HUDEP-2 (cell line): ENCODE measurements around the gene INSYN1.
"Not testable (repeated sequence)": the region's sequence is repeated elsewhere in the genome, so short reads cannot be mapped to it uniquely, and the experiment has no call there.

Experiments used
- DNase-seq, 76 experiments: peaks; one replicate each; lab custom pipeline; 2025; ENCODE audit not compliant: unreplicated experiment in 76 of 76; lab: John Stamatoyannopoulos, UW

INSYN1 gene, protein sequence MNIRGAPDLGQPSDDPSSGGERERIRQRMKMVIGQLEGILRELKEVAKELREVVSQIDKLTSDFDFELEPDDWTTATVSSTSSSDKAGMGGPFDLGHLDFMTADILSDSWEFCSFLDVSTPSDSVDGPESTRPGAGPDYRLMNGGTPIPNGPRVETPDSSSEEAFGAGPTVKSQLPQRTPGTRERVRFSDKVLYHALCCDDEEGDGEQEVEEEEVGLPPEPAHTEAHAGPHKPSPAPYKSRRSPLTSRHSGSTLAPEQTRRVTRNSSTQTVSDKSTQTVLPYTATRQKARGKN

GRCh38 chr15:73753250-73754130, at the start of gene INSYN1:
INSYN1 (minus strand) TSS chr15:73753351; CDS start chr15:73751130, 2,221 bp downstream.
- DNase-seq, result no peak

- no peak for DNase-seq
Observed at GRCh38 chr15:73802431-73803041, 49.4 kb upstream of the INSYN1 start.

DNA sequence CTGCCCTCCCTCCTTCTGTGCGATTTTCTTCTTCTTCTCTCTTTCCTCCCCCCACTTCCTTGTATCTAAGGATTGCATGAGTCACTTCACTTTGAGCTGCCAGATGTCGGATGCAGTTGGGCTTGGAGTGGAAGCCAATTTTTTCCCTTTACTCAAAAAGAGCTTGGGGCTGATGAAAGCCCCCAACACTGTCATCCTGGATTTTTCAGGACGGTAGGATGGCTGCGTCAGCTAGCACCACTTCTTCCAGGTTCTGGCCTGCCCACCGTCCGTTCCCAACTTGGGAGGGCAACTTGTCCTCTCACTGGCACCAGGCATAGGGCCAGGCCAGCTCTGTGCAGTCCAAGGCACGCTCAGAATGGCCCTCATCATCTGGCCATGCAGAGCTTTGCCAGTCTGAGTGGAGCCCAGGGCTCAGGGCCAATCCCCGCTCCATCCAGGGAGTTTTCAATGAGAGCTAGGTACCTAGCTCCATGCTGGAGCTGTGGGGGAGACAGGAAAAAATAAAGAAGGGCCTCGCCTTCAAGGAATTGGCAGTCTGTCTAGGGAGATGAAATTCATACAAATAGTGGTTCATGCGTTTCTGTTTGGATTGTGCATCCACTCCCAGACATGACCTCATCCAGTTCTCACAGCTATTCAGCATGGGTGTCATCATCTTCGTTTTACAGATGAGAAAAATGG, 47.7 kb upstream of the INSYN1 start:
- DNase-seq, result no peak

- DNase-seq, result no peak
Observed at GRCh38 chr15:73799466-73799865, 46.3 kb upstream of the INSYN1 start.

GRCh38 chr15:73797366-73798158, 44.4 kb upstream of the INSYN1 start:
- DNase-seq, result no peak

GRCh38 chr15:73796331-73796831, 43.2 kb upstream of the INSYN1 start:
- no peak for DNase-seq

DNA sequence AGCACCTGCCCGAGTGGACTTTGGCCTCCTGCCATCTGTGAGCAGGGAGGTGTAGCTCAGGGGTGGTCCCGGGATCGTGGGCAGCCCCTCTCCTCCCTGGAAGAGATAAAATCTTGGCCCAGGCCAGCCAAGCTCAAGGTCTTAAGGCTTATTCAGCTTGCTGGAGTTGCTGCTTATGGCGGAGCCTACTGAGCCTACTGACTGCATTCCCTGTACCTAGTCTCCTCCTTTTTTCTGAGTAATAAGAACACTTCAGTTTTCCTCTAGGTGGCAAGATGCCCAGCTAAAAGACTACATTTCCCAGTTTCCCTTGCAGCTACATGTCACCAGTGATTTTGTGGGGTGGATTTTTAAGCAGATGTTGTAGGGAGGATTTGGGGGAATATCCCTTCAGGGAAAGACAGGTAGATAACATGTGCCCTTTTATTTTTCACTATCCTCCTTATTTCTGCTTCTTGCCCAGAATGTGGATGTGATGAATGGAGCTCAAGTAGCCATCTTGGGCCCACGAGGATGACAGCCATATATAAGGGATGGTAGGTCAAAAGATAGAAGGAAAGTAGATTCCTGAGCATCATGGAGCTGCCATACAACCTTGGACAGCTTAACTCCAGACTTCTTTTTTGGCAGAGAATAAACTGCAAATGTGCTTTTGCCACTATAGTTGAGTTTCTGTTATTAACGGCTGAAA, 41.4 kb upstream of the INSYN1 start:
- DNase-seq, result no peak

DNA sequence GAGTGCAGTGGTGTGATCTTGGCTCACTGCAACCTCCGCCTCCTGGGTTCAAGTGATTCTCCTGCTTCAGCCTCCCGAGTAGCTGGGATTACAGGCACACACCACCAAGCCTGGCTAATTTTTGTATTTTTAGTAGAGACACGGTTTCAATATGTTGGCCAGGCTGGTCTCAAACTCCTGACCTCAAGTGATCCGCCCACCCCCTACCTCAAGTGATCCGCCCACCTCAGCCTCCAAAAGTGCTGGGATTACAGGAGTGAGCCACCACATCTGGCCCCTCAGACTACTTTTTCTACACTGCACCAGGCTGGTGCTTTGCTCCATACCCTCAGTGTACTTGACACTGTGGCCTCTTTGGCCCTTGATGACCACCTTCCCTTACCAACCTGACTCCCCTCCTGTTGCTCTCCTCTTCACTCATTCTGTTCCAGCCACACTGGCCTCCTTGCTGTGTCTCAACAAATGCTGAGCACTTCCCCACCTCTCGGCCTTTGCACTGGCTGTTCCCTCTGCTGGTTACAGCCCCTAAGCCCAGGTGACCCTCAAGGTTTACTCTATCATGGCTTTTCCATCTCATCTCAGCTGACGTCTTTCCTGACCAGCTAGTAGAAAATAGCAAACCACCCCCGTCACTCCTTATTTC, 39.9 kb upstream of the INSYN1 start:
- DNase-seq, result not testable (repeated sequence)

GRCh38 chr15:73792415-73792814, 39.3 kb upstream of the INSYN1 start:
- no peak for DNase-seq

- DNase-seq, result no peak
Observed at GRCh38 chr15:73789521-73790240, 36.5 kb upstream of the INSYN1 start.

DNA sequence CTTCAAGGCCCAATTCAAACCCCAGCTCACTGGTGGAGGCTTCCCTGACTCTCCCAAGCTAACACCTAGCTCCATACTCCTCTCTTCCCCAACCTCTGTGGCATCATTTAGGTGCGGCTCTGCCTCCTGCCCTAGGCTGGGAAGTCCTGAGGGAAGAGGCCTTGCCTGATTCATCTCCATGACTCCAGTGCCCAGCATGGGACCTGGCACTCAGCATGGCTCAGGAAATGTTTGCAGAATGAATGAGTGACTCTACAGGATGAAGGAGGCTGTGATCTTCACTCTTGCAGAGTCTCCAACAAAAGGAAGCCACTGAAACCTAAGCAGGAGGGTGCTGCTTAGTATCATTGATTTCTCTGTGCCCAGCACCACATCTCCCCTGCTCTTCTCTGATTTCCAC, 34.5 kb upstream of the INSYN1 start:
- DNase-seq, result no peak

DNA sequence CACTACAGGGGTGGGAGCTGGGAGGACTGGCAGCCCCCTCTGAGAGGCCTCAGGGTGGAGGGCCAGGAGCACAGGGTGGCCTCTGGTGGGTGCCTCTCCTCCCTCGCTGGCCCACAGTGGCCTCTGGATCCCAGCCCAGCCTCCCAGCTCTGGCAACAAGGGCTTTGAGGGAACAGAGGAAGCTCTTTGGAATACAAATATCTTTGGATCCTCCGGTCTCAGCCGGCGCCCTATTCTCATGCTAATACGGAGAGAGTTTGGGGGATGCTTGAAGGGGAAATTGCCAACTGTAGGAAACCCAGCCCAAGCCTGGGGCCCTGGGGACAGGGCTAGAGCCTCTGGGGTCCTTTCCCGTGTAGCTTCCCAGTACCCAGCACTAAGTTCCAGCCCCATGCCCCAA, 33.4 kb upstream of the INSYN1 start:
- DNase-seq, result no peak

GRCh38 chr15:73785256-73786014, 32.3 kb upstream of the INSYN1 start:
- DNase-seq, result not testable (repeated sequence)

- no peak for DNase-seq
Observed at GRCh38 chr15:73784291-73784690, 31.1 kb upstream of the INSYN1 start.

GRCh38 chr15:73782344-73782959, 29.3 kb upstream of the INSYN1 start:
- DNase-seq, result no peak

DNA sequence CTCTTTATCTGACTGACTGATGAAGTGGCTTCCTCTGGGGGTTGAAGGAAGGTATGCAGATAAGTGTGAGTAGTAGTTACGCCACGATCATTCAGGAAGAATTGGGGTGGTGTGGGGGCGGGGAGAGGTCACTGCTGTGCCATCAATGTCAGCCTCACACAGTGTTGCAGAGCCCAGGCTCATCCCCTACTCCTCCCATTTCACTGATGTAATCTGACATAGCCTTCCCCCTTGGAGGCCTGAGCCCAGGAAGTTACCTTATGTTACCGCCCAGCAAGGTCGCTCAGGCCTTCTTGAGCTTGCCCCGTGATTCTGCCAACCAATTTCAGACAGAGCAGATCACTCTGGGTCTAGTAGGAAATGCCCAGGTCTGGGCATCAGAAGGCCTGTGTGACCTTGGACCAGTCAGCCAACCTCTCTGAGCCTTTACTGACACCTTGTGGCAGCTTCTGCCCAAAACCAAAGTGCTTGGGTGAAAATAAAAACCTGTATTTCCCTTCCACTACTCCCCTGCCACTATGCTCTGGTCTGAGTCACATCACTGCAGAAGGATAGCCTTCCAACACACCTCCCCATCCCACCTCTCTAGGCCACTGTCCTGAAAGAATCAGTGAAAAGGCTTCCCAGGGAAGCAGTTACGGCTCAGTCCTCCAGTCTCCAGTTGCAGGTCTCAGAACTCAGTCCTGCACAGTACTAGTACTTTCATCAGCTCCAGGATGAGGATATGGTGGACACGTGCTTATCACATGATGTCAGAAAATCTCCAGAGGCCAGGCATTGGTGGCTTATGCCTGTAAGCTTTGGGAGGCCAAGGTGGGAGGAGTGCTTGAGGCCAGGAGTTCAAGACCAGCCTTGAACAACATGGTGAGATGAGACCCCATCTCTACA, 28.1 kb upstream of the INSYN1 start:
- peak in 19 of 76 experiments; percentile 1 to 54 (median 7) for DNase-seq
